ENCODE data around the gene UBE2J1. TPM values are rescaled to one million over a fixed set of nuclear protein-coding genes. Genes with fewer than 3 reads are reported as not detected.

UBE2J1 gene
- total and polyA plus RNA-seq, 4 donors: 14.7 to 26.4 (median 18.0) TPM

- no peak for DNase-seq (ENCODE audit: low spot score)
- Histone ChIP-seq H3K9me3 (ENCODE audit: control insufficient read depth in 4 of 4, low read length in 3 of 4) (no peaks in the 10 kb centered on the region), H3K27me3 (ENCODE audit: control insufficient read depth in 4 of 4, insufficient read depth in 4 of 4, low read length in 3 of 4) (no peaks in the 10 kb centered on the region), H3K4me3 (ENCODE audit: low read depth in 1 of 3, low read length in 3 of 3) (no peak overlapping the region), H3K27ac (ENCODE audit: low read depth in 1 of 2, low read length in 2 of 2) (no peak overlapping the region), H3K4me1 (ENCODE audit: control insufficient read depth in 4 of 4, insufficient read depth in 4 of 4, low read length in 3 of 4) (peaks cover 0 to 3% (median 0%) of the 10 kb centered on the region in 4 donors), H3K9ac (ENCODE audit: low read depth in 1 of 2, low read length in 2 of 2) (no peak overlapping the region), H3K36me3 (ENCODE audit: control insufficient read depth in 4 of 4, insufficient read depth in 3 of 4, low read depth in 1 of 4, low read length in 3 of 4) (no peaks in the 10 kb centered on the region)
- TF ChIP-seq HNF4A (conservative IDR thresholded peaks at IDR 0.05) (no peak), YY1 (IDR thresholded peaks at IDR 0.05) (no peak), ATF3 (IDR thresholded peaks at IDR 0.05) (no peak), SP1 (IDR thresholded peaks at IDR 0.05) (no peak), TAF1 (conservative IDR thresholded peaks at IDR 0.05) (no peak), FOXA1 (IDR thresholded peaks at IDR 0.05) (no peak), RXRA (IDR thresholded peaks at IDR 0.05) (no peak), GABPA (IDR thresholded peaks at IDR 0.05 in 1 of 2, conservative IDR thresholded peaks at IDR 0.05 in 1 of 2) (no peak), RAD21 (IDR thresholded peaks at IDR 0.05) (no peak), FOXA2 (IDR thresholded peaks at IDR 0.05) (no peak), REST (IDR thresholded peaks at IDR 0.05) (no peak), NR2F2 (IDR thresholded peaks at IDR 0.05) (no peak), MAX (IDR thresholded peaks at IDR 0.05) (no peak), JUND (IDR thresholded peaks at IDR 0.05) (no peak)
- TF ChIP-seq, protein P1, sequence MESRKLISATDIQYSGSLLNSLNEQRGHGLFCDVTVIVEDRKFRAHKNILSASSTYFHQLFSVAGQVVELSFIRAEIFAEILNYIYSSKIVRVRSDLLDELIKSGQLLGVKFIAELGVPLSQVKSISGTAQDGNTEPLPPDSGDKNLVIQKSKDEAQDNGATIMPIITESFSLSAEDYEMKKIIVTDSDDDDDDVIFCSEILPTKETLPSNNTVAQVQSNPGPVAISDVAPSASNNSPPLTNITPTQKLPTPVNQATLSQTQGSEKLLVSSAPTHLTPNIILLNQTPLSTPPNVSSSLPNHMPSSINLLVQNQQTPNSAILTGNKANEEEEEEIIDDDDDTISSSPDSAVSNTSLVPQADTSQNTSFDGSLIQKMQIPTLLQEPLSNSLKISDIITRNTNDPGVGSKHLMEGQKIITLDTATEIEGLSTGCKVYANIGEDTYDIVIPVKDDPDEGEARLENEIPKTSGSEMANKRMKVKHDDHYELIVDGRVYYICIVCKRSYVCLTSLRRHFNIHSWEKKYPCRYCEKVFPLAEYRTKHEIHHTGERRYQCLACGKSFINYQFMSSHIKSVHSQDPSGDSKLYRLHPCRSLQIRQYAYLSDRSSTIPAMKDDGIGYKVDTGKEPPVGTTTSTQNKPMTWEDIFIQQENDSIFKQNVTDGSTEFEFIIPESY (IDR thresholded peaks at IDR 0.05): no peak
- 32% methylated on average over 1 of the region's 1 CpG for WGBS
These were observed 7.0 kb upstream of the UBE2J1 start for GRCh38 chr6:89359561-89359960.

GRCh38 chr6:89357390-89357789 lies 4.9 kb upstream of the UBE2J1 start:
- Histone ChIP-seq H3K36me3 (ENCODE audit: control insufficient read depth in 4 of 4, insufficient read depth in 3 of 4, low read depth in 1 of 4, low read length in 3 of 4) (no peaks in the 10 kb centered on the region), H3K27ac (ENCODE audit: low read depth in 1 of 2, low read length in 2 of 2) (peak overlapping the region; percentile 7 to 60), H3K9ac (ENCODE audit: low read depth in 1 of 2, low read length in 2 of 2) (peak overlapping the region; percentile 65 to 77), H3K4me3 (ENCODE audit: low read depth in 1 of 3, low read length in 3 of 3) (peak overlapping the region; percentile 44 to 56 (median 54)), H3K9me3 (ENCODE audit: control insufficient read depth in 4 of 4, low read length in 3 of 4) (no peaks in the 10 kb centered on the region), H3K27me3 (ENCODE audit: control insufficient read depth in 4 of 4, insufficient read depth in 4 of 4, low read length in 3 of 4) (no peaks in the 10 kb centered on the region), H3K4me1 (ENCODE audit: control insufficient read depth in 4 of 4, insufficient read depth in 4 of 4, low read length in 3 of 4) (peaks cover 0 to 3% (median 0%) of the 10 kb centered on the region in 4 donors)
- no peak for DNase-seq (ENCODE audit: low spot score)
- 21% methylated on average over 3 of the region's 3 CpGs for WGBS
- TF ChIP-seq HNF4A (conservative IDR thresholded peaks at IDR 0.05): no peak
- TF ChIP-seq MAX (IDR thresholded peaks at IDR 0.05): no peak
- no peak for TF ChIP-seq GABPA (IDR thresholded peaks at IDR 0.05 in 1 of 2, conservative IDR thresholded peaks at IDR 0.05 in 1 of 2)
- TF ChIP-seq RXRA (IDR thresholded peaks at IDR 0.05): no peak
- peak; percentile 91 for TF ChIP-seq YY1 (IDR thresholded peaks at IDR 0.05)
- TF ChIP-seq FOXA2 (IDR thresholded peaks at IDR 0.05): no peak

Measured in liver (tissue), 9 donors.